Endothelial cell of umbilical vein (primary cell): ENCODE measurements around the gene ZBTB18. TPM values are rescaled to one million over a fixed set of nuclear protein-coding genes. Genes with fewer than 3 reads are reported as not detected.

Experiments
- BruUV-seq: library from RNA; stranded (reverse); fragments of 400-500 nt; replicated peaks from 2 replicates; lab custom pipeline; 2021; lab: Mats Ljungman, UMichigan
- CTCF ChIA-PET: fragments of 300-600, 350-600 bp; sonication (Branson Sonifier 250); formaldehyde crosslinking; loops from one replicate; lab custom pipeline; 2021; ENCODE audit warnings: antibody characterized with exemption, inconsistent platforms; lab: Charles Lee
- POLR2A ChIA-PET: fragments of 300-600, 350-600 bp; sonication (Branson Sonifier 250); formaldehyde crosslinking; loops from one replicate; lab custom pipeline; 2021; ENCODE audit warnings: antibody characterized with exemption, inconsistent platforms; lab: Charles Lee
- DNase-seq: peaks from one replicate; pipeline ENCODE4 v3.0.0-alpha.2; 2011; ENCODE audit warnings: low read depth, low spot score
- FAIRE-seq: peaks from 2 replicates; lab custom pipeline; 2011; peaks lifted over from hg19 to GRCh38; lab: Jason Lieb, UNC
- H2AFZ ChIP-seq: 2 replicates; pipeline ENCODE4 v1.6.0; 2012; ENCODE audit warnings: low read depth, low read length, control low read depth, inconsistent platforms
- H3K27ac ChIP-seq: 2 replicates; pipeline ENCODE4 v1.5.1; 2011; ENCODE audit warnings: low read depth, mild to moderate bottlenecking, control low read depth, low read length, moderate library complexity; ENCODE audit not compliant: insufficient read depth
- H3K27me3 ChIP-seq, 2 experiments: 2 replicates each; pipeline versions ENCODE4 v1.6.0 to v1.6.1; 2011; ENCODE audit warnings: low read length in 2 of 2, mixed read lengths in 1 of 2; ENCODE audit not compliant: control insufficient read depth in 2 of 2, insufficient read depth in 2 of 2
- H3K36me3 ChIP-seq, 2 experiments: 2 replicates in 1 of 2; 3 replicates in 1 of 2; pipeline ENCODE4 v1.5.1; 2011; ENCODE audit warnings: low read length in 2 of 2, mild to moderate bottlenecking in 1 of 2, moderate library complexity in 1 of 2; ENCODE audit not compliant: control insufficient read depth in 2 of 2, insufficient read depth in 2 of 2; ENCODE audit errors: extremely low read depth in 1 of 2
- H3K4me1 ChIP-seq: 3 replicates; pipeline ENCODE4 v1.5.1; 2011; ENCODE audit warnings: mild to moderate bottlenecking, low read length; ENCODE audit not compliant: control insufficient read depth, insufficient read depth; ENCODE audit errors: extremely low read depth
- H3K4me2 ChIP-seq: 2 replicates; pipeline ENCODE4 v1.6.1; 2011; ENCODE audit warnings: low read length, control low read depth, mixed read lengths; ENCODE audit not compliant: insufficient read depth
- H3K4me3 ChIP-seq, 3 experiments: fragments of 200-600 bp in 1 of 3; sonication (generic), shearing (Covaris generic) in 1 of 3; replicated peaks in 1 of 3; 2 replicates each; pipeline ENCODE4 v1.5.1; 2011 to 2016; ENCODE audit warnings: control low read depth in 3 of 3, low read length in 3 of 3, mild to moderate bottlenecking in 2 of 3, inconsistent platforms in 1 of 3, low read depth in 1 of 3, moderate library complexity in 1 of 3; ENCODE audit not compliant: insufficient read depth in 1 of 3
- H3K79me2 ChIP-seq: 2 replicates; pipeline ENCODE4 v1.6.0; 2012; ENCODE audit warnings: low read length, inconsistent platforms; ENCODE audit not compliant: control insufficient read depth, insufficient read depth
- H3K9ac ChIP-seq: replicated peaks from 2 replicates; pipeline ENCODE3; 2011; ENCODE audit warnings: low read length, control low read depth; ENCODE audit not compliant: insufficient read depth; ENCODE audit errors: extremely low read depth
- H3K9me1 ChIP-seq: replicated peaks from 3 replicates; pipeline ENCODE4 v1.6.0; 2011; ENCODE audit warnings: mild to moderate bottlenecking, low read length; ENCODE audit not compliant: control insufficient read depth, insufficient read depth; ENCODE audit errors: extremely low read depth
- H3K9me3 ChIP-seq: replicated peaks from 2 replicates; pipeline ENCODE4 v1.5.1; 2012; ENCODE audit warnings: low read length, inconsistent platforms; ENCODE audit not compliant: control insufficient read depth, insufficient read depth
- H4K20me1 ChIP-seq: replicated peaks from 2 replicates; pipeline ENCODE3; 2011; ENCODE audit warnings: mild to moderate bottlenecking, low read length; ENCODE audit not compliant: control insufficient read depth, insufficient read depth; ENCODE audit errors: extremely low read depth
- EZH2 ChIP-seq: IDR thresholded peaks from 2 replicates; pipeline ENCODE4 v1.6.1; 2012; ENCODE audit warnings: borderline replicate concordance, low read depth, mild to moderate bottlenecking, moderate library complexity, low read length, inconsistent platforms; ENCODE audit not compliant: severe bottlenecking
- FOS ChIP-seq: IDR thresholded peaks from 2 replicates; pipeline ENCODE4 v1.6.1; 2011; ENCODE audit warnings: mild to moderate bottlenecking, low read length, moderate library complexity, borderline replicate concordance; ENCODE audit not compliant: insufficient read depth
- GATA2 ChIP-seq: IDR thresholded peaks from 2 replicates; pipeline ENCODE4 v1.7.0; 2011; ENCODE audit warnings: low read depth, mild to moderate bottlenecking, moderate library complexity, mixed read lengths, low read length; ENCODE audit not compliant: insufficient read length, insufficient read depth
- JUN ChIP-seq: IDR thresholded peaks from 2 replicates; pipeline ENCODE4 v1.6.1; 2011; ENCODE audit warnings: borderline replicate concordance, low read depth; ENCODE audit not compliant: insufficient read length, insufficient read depth
- MYC ChIP-seq: IDR thresholded peaks from one replicate; pipeline ENCODE4 v1.6.1; 2011; ENCODE audit warnings: mild to moderate bottlenecking, low read depth, low read length
- POLR2A ChIP-seq: IDR thresholded peaks from 2 replicates; pipeline ENCODE4 v1.6.1; 2012; ENCODE audit warnings: low read depth, mild to moderate bottlenecking, control low read depth, low read length
- POLR2AphosphoS5 ChIP-seq: IDR thresholded peaks from 2 replicates; pipeline ENCODE4 v1.6.1; 2012; ENCODE audit warnings: low read depth, mild to moderate bottlenecking, control low read depth, low read length, moderate library complexity; ENCODE audit not compliant: insufficient read depth
- dilution Hi-C: fragments of 300-500 bp; cut with MboI; formaldehyde crosslinking; loops from one replicate; pipeline ENCODE4 v1.15.0; 2019; ENCODE audit warnings: low sequenced_read_pairs; ENCODE audit not compliant: extremely low pct_ligation_motif_present
- intact Hi-C: fragments of 100-400 bp; cut with micrococcal nuclease; formaldehyde crosslinking; loops from one replicate; pipeline ENCODE4 v1.10.0; 2022
- polyA plus RNA-seq, 4 experiments: library from polyadenylated mRNA; depleted of rRNA in 3 of 4; stranded (reverse) in 3 of 4; unstranded in 1 of 4; fragments of >200 nt; gene quantifications; 2 replicates each; pipeline versions ENCODE4 v1.2.1 to v1.2.3, GENCODE V29; 2011 to 2012; ENCODE audit warnings: missing spikeins in 1 of 4
- total RNA-seq: library from RNA; stranded (reverse); gene quantifications from 2 replicates; pipeline ENCODE4 v1.2.3, GENCODE V29; 2021
- TF ChIP-seq, protein P1 (sequence below), 2 donors: IDR thresholded peaks; 1 replicate in 1 of 2; 2 replicates in 1 of 2; pipeline ENCODE4 v1.5.1; 2011; ENCODE audit warnings: low read length in 2 of 2, mild to moderate bottlenecking in 2 of 2, moderate library complexity in 2 of 2, control low read depth in 1 of 2, inconsistent platforms in 1 of 2, low read depth in 1 of 2; ENCODE audit not compliant: insufficient read depth in 1 of 2; ENCODE audit errors: extremely low read depth in 1 of 2
- TF ChIP-seq, protein P2 (sequence below): IDR thresholded peaks from 2 replicates; pipeline ENCODE4 v1.6.1; 2011; ENCODE audit not compliant: insufficient read depth, insufficient read length

Gene ZBTB18
- total and polyA plus RNA-seq, 2 donors (not counting 3 experiments of a cell fraction or from before 2014, with no cell fraction given) = 15.5 to 21.1 TPM

DNA sequence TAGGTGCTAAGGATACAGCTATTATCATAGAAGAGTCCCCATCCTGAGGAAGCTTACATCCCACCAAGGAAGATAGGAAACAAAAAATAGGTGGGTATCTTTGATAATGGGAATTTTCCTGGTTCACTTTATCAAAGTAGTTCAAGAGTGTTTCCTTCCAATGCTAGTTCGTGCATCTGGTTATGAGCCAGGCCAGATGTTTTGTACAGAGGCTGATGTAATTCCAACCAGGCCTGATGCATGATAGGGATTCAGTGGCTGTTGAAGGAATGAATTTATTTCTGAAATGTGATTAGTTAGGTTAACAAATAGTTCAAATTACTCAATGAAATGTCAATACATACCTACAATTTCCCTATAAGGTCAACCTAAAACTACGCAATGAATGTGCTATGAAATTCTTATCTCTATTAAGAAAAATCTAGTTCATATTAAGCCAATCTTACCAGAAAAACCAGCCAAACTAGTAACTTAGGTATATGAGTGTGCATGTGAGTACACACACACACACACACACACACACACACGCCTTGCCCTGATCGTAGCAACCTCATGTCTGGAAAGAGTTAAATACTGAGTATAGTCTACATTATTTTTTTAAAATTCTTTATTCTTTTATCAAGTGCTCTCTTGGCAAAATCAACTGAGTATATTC lies 9.5 kb upstream of the ZBTB18 start:
- no TSS peak for BruUV-seq
- CTCF ChIA-PET = interaction anchor here (0.9 kb wide), 1 partner anchor 231 kb away, joined by 4 read pairs; no protein-coding TSS in a partner anchor
- TF ChIP-seq EZH2 (no peak), POLR2AphosphoS5 (no peak), POLR2A (no peak), MYC (no peak), FOS (no peak), GATA2 (no peak), JUN (no peak)
- TF ChIP-seq, protein P1, sequence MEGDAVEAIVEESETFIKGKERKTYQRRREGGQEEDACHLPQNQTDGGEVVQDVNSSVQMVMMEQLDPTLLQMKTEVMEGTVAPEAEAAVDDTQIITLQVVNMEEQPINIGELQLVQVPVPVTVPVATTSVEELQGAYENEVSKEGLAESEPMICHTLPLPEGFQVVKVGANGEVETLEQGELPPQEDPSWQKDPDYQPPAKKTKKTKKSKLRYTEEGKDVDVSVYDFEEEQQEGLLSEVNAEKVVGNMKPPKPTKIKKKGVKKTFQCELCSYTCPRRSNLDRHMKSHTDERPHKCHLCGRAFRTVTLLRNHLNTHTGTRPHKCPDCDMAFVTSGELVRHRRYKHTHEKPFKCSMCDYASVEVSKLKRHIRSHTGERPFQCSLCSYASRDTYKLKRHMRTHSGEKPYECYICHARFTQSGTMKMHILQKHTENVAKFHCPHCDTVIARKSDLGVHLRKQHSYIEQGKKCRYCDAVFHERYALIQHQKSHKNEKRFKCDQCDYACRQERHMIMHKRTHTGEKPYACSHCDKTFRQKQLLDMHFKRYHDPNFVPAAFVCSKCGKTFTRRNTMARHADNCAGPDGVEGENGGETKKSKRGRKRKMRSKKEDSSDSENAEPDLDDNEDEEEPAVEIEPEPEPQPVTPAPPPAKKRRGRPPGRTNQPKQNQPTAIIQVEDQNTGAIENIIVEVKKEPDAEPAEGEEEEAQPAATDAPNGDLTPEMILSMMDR (IDR thresholded peaks at IDR 0.05; ENCODE audit: extremely low read depth in 1 of 2, insufficient read depth in 1 of 2, low read depth in 1 of 2, low read length in 2 of 2) = no peak
- TF ChIP-seq, protein P2, sequence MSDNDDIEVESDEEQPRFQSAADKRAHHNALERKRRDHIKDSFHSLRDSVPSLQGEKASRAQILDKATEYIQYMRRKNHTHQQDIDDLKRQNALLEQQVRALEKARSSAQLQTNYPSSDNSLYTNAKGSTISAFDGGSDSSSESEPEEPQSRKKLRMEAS = no peak
- H3K27ac ChIP-seq = no peak overlapping the region
- H3K9me1 ChIP-seq = no peaks in the 10 kb centered on the region
- DNase-seq = no peak
- no peaks in the 10 kb centered on the region for H3K79me2 ChIP-seq
- H4K20me1 ChIP-seq = no peaks in the 10 kb centered on the region
- no peak overlapping the region for H3K9ac ChIP-seq
- dilution Hi-C loops (no loop called here), intact Hi-C loops (no loop called here)
- no peaks in the 10 kb centered on the region for H3K27me3 ChIP-seq
- H3K4me1 ChIP-seq = peaks cover 2% of the 10 kb centered on the region
- no peak for FAIRE-seq
- POLR2A ChIA-PET = no interaction called here
- no peak overlapping the region for H2AFZ ChIP-seq
- H3K36me3 ChIP-seq = no peaks in the 10 kb centered on the region
- no peaks in the 10 kb centered on the region for H3K9me3 ChIP-seq
- H3K4me2 ChIP-seq = no peak overlapping the region
- no peak overlapping the region for H3K4me3 ChIP-seq
